GM23248 (cell line): Measurements from ENCODE around the gene ZC3HAV1. TPM values are rescaled to one million over a fixed set of nuclear protein-coding genes. Genes with fewer than 3 reads are reported as not detected.

Experiments
- DNase-seq: peaks from one replicate; pipeline ENCODE4 v3.0.0-alpha.2; 2015
- H2AFZ ChIP-seq: fragments of 200-600 bp; sonication (generic); 2 replicates; pipeline ENCODE4 v1.6.1; 2016; ENCODE audit warnings: antibody characterized with exemption
- H3F3A ChIP-seq: fragments of 200-600 bp; sonication (generic); 2 replicates; pipeline ENCODE4 v1.6.1; 2016; ENCODE audit warnings: mild to moderate bottlenecking, antibody characterized with exemption, mixed run types; ENCODE audit not compliant: insufficient read depth
- H3K27ac ChIP-seq: fragments of 200-600 bp; sonication (generic); 2 replicates; pipeline ENCODE4 v1.5.1; 2016; ENCODE audit warnings: mild to moderate bottlenecking
- H3K27me3 ChIP-seq: fragments of 200-600 bp; sonication (generic); replicated peaks from 2 replicates; pipeline ENCODE4 v1.6.1; 2016; ENCODE audit warnings: mild to moderate bottlenecking; ENCODE audit not compliant: insufficient read depth
- H3K36me3 ChIP-seq: fragments of 200-600 bp; sonication (generic); 2 replicates; pipeline ENCODE4 v1.6.1; 2016; ENCODE audit warnings: low read depth, mild to moderate bottlenecking
- H3K4me1 ChIP-seq: fragments of 200-600 bp; sonication (generic); 2 replicates; pipeline ENCODE4 v1.6.1; 2016; ENCODE audit warnings: mild to moderate bottlenecking; ENCODE audit not compliant: insufficient read depth
- H3K4me2 ChIP-seq: fragments of 200-600 bp; sonication (generic); one replicate; pipeline ENCODE4 v1.6.1; 2016; ENCODE audit warnings: mild to moderate bottlenecking; ENCODE audit not compliant: unreplicated experiment
- H3K4me3 ChIP-seq: fragments of 200-600 bp; sonication (generic); 2 replicates; pipeline ENCODE4 v1.5.1; 2016; ENCODE audit warnings: mild to moderate bottlenecking
- H3K79me2 ChIP-seq: fragments of 200-600 bp; sonication (generic); 2 replicates; pipeline ENCODE4 v1.6.1; 2016; ENCODE audit warnings: mild to moderate bottlenecking; ENCODE audit not compliant: insufficient read depth
- H3K9ac ChIP-seq: fragments of 200-600 bp; sonication (generic); 2 replicates; pipeline ENCODE4 v1.6.1; 2016; ENCODE audit warnings: mild to moderate bottlenecking
- H3K9me2 ChIP-seq: fragments of 200-600 bp; sonication (generic); 2 replicates; pipeline ENCODE4 v1.6.1; 2016; ENCODE audit warnings: mixed run types, mild to moderate bottlenecking, moderate library complexity; ENCODE audit not compliant: insufficient read depth
- H3K9me3 ChIP-seq: fragments of 200-600 bp; sonication (generic); one replicate; pipeline ENCODE4 v1.6.1; 2017; ENCODE audit warnings: low read depth
- H4K20me1 ChIP-seq: fragments of 200-600 bp; sonication (generic); 2 replicates; pipeline ENCODE4 v1.6.0; 2016; ENCODE audit not compliant: insufficient read depth
- EZH2 ChIP-seq: fragments of 200-600 bp; sonication (generic); IDR thresholded peaks from 2 replicates; pipeline ENCODE4 v1.6.1; 2018; ENCODE audit warnings: antibody characterized with exemption, mild to moderate bottlenecking; ENCODE audit not compliant: insufficient read depth, poor library complexity, severe bottlenecking
- EZH2phosphoT487 ChIP-seq: fragments of 200-600 bp; sonication (generic); IDR thresholded peaks from 2 replicates; pipeline ENCODE4 v1.6.1; 2018; ENCODE audit warnings: antibody characterized with exemption, moderate library complexity, mild to moderate bottlenecking, low read depth; ENCODE audit not compliant: insufficient read depth
- WGBS, 2 experiments: methylation state at CpG; one replicate each; pipeline ENCODE4 v1.1.6; 2015 to 2017; ENCODE audit warnings: low lambda C conversion rate in 2 of 2, low coverage in 1 of 2; ENCODE audit errors: missing lambda C conversion rate in 2 of 2; 5-methylcytosine and 5-hydroxymethylcytosine counted together
- in situ Hi-C: fragments of 300-500 bp; cut with MboI; formaldehyde crosslinking; loops from 2 replicates; pipeline ENCODE4 v1.15.0; 2020
- polyA plus RNA-seq: library from polyadenylated mRNA; unstranded; fragments of >200 nt; fragmentation: Nextera tagmentation; extraction: Ambion mirVana; gene quantifications from 2 replicates; pipeline ENCODE4 v1.2.1, GENCODE V29; 2016
- total RNA-seq: library from RNA; depleted of rRNA; stranded (reverse); fragments of >200 nt; shearing (Covaris generic); gene quantifications from 2 replicates; pipeline ENCODE4 v1.2.3, GENCODE V29; 2014

The ZC3HAV1 gene
- total and polyA plus RNA-seq, 2 experiments from 2014 or later: 28.8 to 30.5 TPM

DNA sequence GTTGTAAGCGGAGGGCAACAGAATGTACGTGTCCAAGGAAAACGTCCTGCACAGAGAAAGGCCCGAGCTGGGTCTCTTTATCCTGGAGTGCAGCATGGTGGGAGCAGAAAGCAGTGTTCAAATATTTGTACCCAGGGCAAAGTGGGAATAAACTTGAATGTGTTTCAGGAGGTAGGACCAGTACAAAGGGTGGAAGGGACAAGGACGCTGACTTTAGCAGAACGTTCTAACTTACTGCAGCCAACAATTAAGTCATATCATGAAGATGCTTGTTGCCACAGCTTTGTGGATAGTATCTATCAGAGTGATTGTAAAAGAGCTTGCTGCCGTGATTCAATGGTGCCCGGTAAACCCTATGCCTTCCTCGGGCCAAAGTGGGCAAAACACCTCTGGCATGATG lies 43.2 kb downstream of the ZC3HAV1 start:
- Histone ChIP-seq H3K79me2 (no peaks in the 10 kb centered on the region), H2AFZ (no peak overlapping the region), H3K9me2 (no peaks in the 10 kb centered on the region), H3F3A (peaks cover under 1% of the 10 kb centered on the region; the same call in 1 of the 2 replicates), H3K4me2 (no peak overlapping the region), H3K4me1 (no peaks in the 10 kb centered on the region), H3K9ac (no peak overlapping the region), H3K4me3 (no peak overlapping the region), H3K27me3 (no peaks in the 10 kb centered on the region), H3K27ac (no peak overlapping the region), H3K36me3 (peaks cover 22% of the 10 kb centered on the region; the same call in 1 of the 2 replicates), H3K9me3 (no peaks in the 10 kb centered on the region), H4K20me1 (no peaks in the 10 kb centered on the region)
- TF ChIP-seq EZH2: no peak
- TF ChIP-seq EZH2phosphoT487: no peak
- no peak for DNase-seq
- 83 to 84% methylated on average over 9 of the region's 9 CpGs for WGBS, 2 experiments
- in situ Hi-C loops: no loop called here

DNA sequence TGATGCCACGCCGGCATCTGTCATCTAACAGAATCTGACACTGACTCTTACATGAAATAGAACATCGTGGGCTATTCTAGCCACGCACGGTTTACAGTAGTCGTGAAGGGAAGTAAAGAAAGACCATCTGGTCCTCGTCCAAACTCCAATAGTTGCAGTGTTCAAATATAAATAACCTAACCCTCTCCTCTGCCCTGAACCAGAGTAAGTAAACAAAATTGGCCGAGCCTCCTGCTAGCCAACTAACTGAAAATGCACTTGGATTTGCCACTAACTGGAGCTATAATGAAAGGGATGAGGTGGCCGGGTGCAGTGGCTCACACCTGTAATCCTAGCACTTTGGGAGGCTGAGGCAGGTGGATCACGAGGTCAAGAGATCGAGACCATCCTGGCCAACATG lies 44.2 kb downstream of the ZC3HAV1 start:
- 86 to 89% methylated on average over 11 of the region's 11 CpGs for WGBS, 2 experiments
- DNase-seq: no peak
- Histone ChIP-seq H3K9ac (no peak overlapping the region), H2AFZ (no peak overlapping the region), H3K9me2 (no peaks in the 10 kb centered on the region), H3K36me3 (peaks cover 22% of the 10 kb centered on the region; the same call in 1 of the 2 replicates), H3K27me3 (no peaks in the 10 kb centered on the region), H3K79me2 (no peaks in the 10 kb centered on the region), H3F3A (peaks cover 8% of the 10 kb centered on the region; the same call in 1 of the 2 replicates), H3K4me1 (peaks cover 4% of the 10 kb centered on the region; the same call in 1 of the 2 replicates), H3K27ac (no peak overlapping the region), H3K9me3 (no peaks in the 10 kb centered on the region), H3K4me2 (no peak overlapping the region), H4K20me1 (no peaks in the 10 kb centered on the region), H3K4me3 (no peak overlapping the region)
- no peak for TF ChIP-seq EZH2phosphoT487
- no peak for TF ChIP-seq EZH2
- in situ Hi-C loops: no loop called here

DNA sequence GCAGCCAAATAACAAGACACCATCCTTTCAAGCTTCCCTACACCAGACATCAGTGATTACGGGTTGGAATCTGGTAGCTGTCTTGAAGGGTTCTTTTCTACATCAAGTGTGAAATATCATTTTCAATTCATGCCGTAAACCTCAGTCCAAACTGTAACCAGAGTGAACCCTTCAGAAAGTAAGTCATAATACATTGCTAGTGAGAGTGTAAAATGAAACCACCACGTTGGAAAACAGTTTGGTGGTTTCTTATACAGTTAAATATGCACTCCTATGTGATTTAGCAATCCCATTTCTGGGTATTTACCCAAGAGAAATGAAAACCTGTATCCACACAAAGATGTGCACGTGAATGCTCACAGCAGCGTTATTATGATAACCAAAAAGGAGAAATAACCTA lies 48.1 kb downstream of the ZC3HAV1 start:
- Histone ChIP-seq H3K4me3 (no peak overlapping the region), H3K27ac (no peak overlapping the region), H3K9me3 (no peaks in the 10 kb centered on the region), H3K4me1 (peaks cover 8% of the 10 kb centered on the region; the same call in 1 of the 2 replicates), H3K4me2 (no peak overlapping the region), H3K9me2 (no peaks in the 10 kb centered on the region), H3K79me2 (no peaks in the 10 kb centered on the region), H3K36me3 (peaks cover 21% of the 10 kb centered on the region; the same call in 1 of the 2 replicates), H3K27me3 (no peaks in the 10 kb centered on the region), H2AFZ (no peak overlapping the region), H3F3A (peaks cover 8% of the 10 kb centered on the region; the same call in 1 of the 2 replicates), H4K20me1 (no peaks in the 10 kb centered on the region), H3K9ac (no peak overlapping the region)
- WGBS, 2 experiments: 67 to 68% methylated on average over 5 of the region's 5 CpGs
- TF ChIP-seq EZH2: no peak
- no peak for TF ChIP-seq EZH2phosphoT487
- DNase-seq: no peak
- in situ Hi-C loops: no loop called here

DNA sequence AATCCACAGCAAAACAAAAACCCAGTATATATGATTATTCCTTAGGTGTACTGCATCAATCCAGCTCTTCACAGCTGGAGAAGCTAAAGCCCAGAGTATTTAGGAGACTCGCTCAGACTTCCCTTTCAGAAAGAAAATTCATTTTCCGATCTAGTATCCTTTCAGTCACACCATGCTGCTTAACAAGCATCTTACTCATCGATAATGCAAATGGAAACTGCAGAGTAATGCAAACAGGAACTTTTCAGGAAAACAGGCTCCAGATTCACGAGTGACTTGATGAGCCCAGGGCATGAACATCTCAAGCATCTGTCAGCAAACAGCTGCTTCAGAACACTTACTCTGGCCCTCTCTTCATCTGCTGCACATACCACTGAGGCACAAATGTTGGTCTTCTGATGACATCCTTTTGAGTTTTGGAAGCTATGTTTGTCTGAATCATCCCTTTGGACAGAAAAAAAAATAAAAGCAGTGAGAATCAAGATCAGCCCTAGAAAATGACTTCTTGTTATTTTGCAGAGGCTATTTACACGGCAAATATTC lies 48.8 kb downstream of the ZC3HAV1 start:
- Histone ChIP-seq H3K27me3 (no peaks in the 10 kb centered on the region), H3F3A (peaks cover 8% of the 10 kb centered on the region; the same call in 1 of the 2 replicates), H3K27ac (no peak overlapping the region), H4K20me1 (no peaks in the 10 kb centered on the region), H3K79me2 (no peaks in the 10 kb centered on the region), H3K4me1 (peaks cover 8% of the 10 kb centered on the region; the same call in 1 of the 2 replicates), H3K9me2 (no peaks in the 10 kb centered on the region), H3K9me3 (no peaks in the 10 kb centered on the region), H3K4me3 (no peak overlapping the region), H2AFZ (no peak overlapping the region), H3K36me3 (peaks cover 21% of the 10 kb centered on the region; the same call in 1 of the 2 replicates), H3K9ac (no peak overlapping the region), H3K4me2 (no peak overlapping the region)
- 60 to 67% methylated on average over 5 of the region's 5 CpGs for WGBS, 2 experiments
- DNase-seq: peak; percentile 26
- TF ChIP-seq EZH2 (no peak), EZH2phosphoT487 (no peak)
- in situ Hi-C loops: no loop called here
